Measurements from ENCODE around the gene TOLLIP. TPM values are rescaled to one million over a fixed set of nuclear protein-coding genes. Genes with fewer than 3 reads are reported as not detected.

Gene TOLLIP
- total RNA-seq, 4 donors from 2014 or later = 114 to 167 (median 129) TPM

- WGBS, 2 donors = 71 to 79% methylated on average over 11 of the region's 11 CpGs
- intact Hi-C loops (cut with DNase I; ENCODE audit: low total_unique reads) = no loop called here
- H3K4me3 ChIP-seq (ENCODE audit: low read depth, poor library complexity, severe bottlenecking) = no peak overlapping the region
- DNase-seq (ENCODE audit: low spot score in 2 of 2) = no peak
- TF ChIP-seq POLR2A (IDR thresholded peaks at IDR 0.05) (no peak), CTCF (IDR thresholded peaks at IDR 0.05) (no peak)
Observed at GRCh38 chr11:1326435-1327063, 17.1 kb upstream of the TOLLIP start.

- no peak for TF ChIP-seq POLR2A (IDR thresholded peaks at IDR 0.05)
- TF ChIP-seq CTCF (IDR thresholded peaks at IDR 0.05) = no peak
- H3K4me3 ChIP-seq (ENCODE audit: low read depth, poor library complexity, severe bottlenecking) = no peak overlapping the region
- intact Hi-C loops (cut with DNase I; ENCODE audit: low total_unique reads) = no loop called here
- 67 to 72% methylated on average over 3 of the region's 3 CpGs for WGBS, 2 donors
- DNase-seq (ENCODE audit: low spot score in 2 of 2) = no peak
Observed at GRCh38 chr11:1323774-1324173, 14.3 kb upstream of the TOLLIP start.

- TF ChIP-seq POLR2A (IDR thresholded peaks at IDR 0.05) (no peak), CTCF (IDR thresholded peaks at IDR 0.05) (no peak)
- intact Hi-C loops (cut with DNase I; ENCODE audit: low total_unique reads) = no loop called here
- WGBS, 2 donors = 84 to 89% methylated on average over 8 of the region's 8 CpGs
- DNase-seq (ENCODE audit: low spot score in 2 of 2) = no peak
- no peak overlapping the region for H3K4me3 ChIP-seq (ENCODE audit: low read depth, poor library complexity, severe bottlenecking)
Observed at GRCh38 chr11:1317993-1318392, 8.6 kb upstream of the TOLLIP start.

GRCh38 chr11:1317432-1317831 lies 8.0 kb upstream of the TOLLIP start:
- intact Hi-C loops (cut with DNase I; ENCODE audit: low total_unique reads) = no loop called here
- WGBS, 2 donors = 91 to 94% methylated on average over 10 of the region's 10 CpGs
- no peak for DNase-seq (ENCODE audit: low spot score in 2 of 2)
- no peak overlapping the region for H3K4me3 ChIP-seq (ENCODE audit: low read depth, poor library complexity, severe bottlenecking)
- TF ChIP-seq CTCF (IDR thresholded peaks at IDR 0.05) = no peak
- TF ChIP-seq POLR2A (IDR thresholded peaks at IDR 0.05) = no peak

- intact Hi-C loops (cut with DNase I; ENCODE audit: low total_unique reads) = no loop called here
- DNase-seq (ENCODE audit: low spot score in 2 of 2) = no peak
- no peak overlapping the region for H3K4me3 ChIP-seq (ENCODE audit: low read depth, poor library complexity, severe bottlenecking)
- TF ChIP-seq POLR2A (IDR thresholded peaks at IDR 0.05) (no peak), CTCF (IDR thresholded peaks at IDR 0.05) (no peak)
- 83 to 87% methylated on average over 15 of the region's 15 CpGs for WGBS, 2 donors
Observed at GRCh38 chr11:1310772-1311468, 1.5 kb upstream of the TOLLIP start.
